Motor neuron (in vitro differentiated cells): ENCODE measurements around the gene IARS1. TPM values are rescaled to one million over a fixed set of nuclear protein-coding genes. Genes with fewer than 3 reads are reported as not detected.

Source experiments
- ATAC-seq, 8 experiments: fragments of 200-7000 bp; cut with Tn5 transposase; replicated peaks in 6 of 8; 2 replicates each; pipeline ENCODE4 v1.8.0; 2021; ENCODE audit warnings: mild to moderate bottlenecking in 8 of 8, moderate library complexity in 8 of 8
- H3K27ac ChIP-seq, 2 donors: fragments of 250-450 bp; sonication (Bioruptor Pico); 2 replicates each; pipeline ENCODE4 v1.9.0; 2021; ENCODE audit warnings: antibody characterized with exemption in 2 of 2, mild to moderate bottlenecking in 2 of 2, moderate library complexity in 1 of 2
- H3K4me1 ChIP-seq, 2 donors: fragments of 250-450 bp; sonication (Bioruptor Pico); replicated peaks in 1 of 2; 2 replicates each; pipeline ENCODE4 v1.6.1; 2021; ENCODE audit warnings: antibody characterized with exemption in 2 of 2, mild to moderate bottlenecking in 2 of 2, moderate library complexity in 1 of 2
- H3K4me3 ChIP-seq, 5 donors: fragments of 250-450 bp; sonication (Bioruptor Pico); 2 replicates each; pipeline ENCODE4 v1.9.0; 2021; ENCODE audit warnings: antibody characterized with exemption in 5 of 5, mild to moderate bottlenecking in 5 of 5, moderate library complexity in 4 of 5
- WGBS, 10 experiments: fragments of 450-650 bp; shearing (Covaris generic); methylation state at CpG; one replicate each; pipeline ENCODE4 v1.0.0; 2022; 5-methylcytosine and 5-hydroxymethylcytosine counted together
- in situ Hi-C, 9 experiments: fragments of 400-800 bp; cut with MboI; loops; one replicate each; pipeline ENCODE4 v1.15.0; 2021; ENCODE audit warnings: low sequenced_read_pairs in 9 of 9, low pct_unique_long_range_greater_than_20kb in 2 of 9; ENCODE audit not compliant: unreplicated experiment in 9 of 9
- total RNA-seq, 8 experiments: library from RNA; unstranded; fragments of 300-600 nt; gene quantifications; 2 replicates each; pipeline versions ENCODE4 v1.2.3 to v1.2.4, GENCODE V29; 2022

Gene IARS1
- 100 to 1,000 TPM; 127 to 240 (median 200) TPM for total RNA-seq

DNA sequence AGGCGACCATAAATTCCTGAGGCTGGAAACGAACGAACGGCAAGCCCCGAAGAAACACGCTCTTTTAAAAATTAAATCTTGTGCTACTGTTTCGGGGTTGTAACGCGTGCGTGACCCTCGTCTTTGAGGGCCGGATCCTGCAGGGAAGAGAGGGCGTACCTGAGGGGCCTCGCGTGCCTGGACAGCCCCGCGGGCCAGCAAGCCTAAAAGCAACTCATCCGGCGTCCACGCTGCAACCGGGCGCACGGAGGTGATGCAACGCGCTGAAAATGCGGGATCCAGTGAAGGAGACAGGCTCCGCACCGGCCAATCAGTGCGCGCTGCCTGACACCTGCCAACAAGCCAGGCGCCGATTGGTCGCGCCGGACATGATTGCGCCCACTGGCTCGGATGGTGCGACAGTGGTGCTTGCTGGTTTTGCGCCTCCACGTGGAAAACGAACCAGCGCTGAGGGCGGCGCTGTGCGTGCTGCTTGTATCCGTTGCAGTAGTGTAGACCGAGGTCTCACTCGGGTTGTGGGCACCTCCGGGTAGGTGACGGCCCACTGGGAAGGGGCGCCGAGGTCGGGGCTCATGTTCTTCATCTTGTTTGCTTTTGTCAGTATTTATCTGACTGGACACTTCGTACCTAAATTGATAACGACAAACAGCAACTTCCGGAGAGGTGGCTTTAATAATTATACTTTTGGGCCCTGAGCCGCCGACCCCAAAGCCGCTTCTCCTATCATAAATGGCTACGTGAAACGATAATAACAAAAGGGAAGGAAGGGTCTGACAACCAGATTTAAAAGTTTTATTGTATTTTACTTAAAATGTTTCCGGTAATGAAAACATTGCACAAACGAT lies at the start of gene IARS1:
TSS of gene IARS1 (minus strand) at position 246 of the 845 bp plus-strand sequence. CDS start 4,278 bp downstream, outside the sequence.
- Histone ChIP-seq H3K4me3 (peak within 1 kb of the TSS; percentile 56 to 92 (median 88)), H3K27ac (peak within 1 kb of the TSS; percentile 96 to 98), H3K4me1 (peaks cover 17 to 19% of the 10 kb centered on the region in 2 donors)
- in situ Hi-C loops = loop anchor here in 1 of 9 experiments (25.0 kb wide), 1 partner anchor 344 kb away; no protein-coding TSS in a partner anchor
- ATAC-seq = peak; percentile 91 to 98 (median 96)
- 0 to 4% (median 1%) methylated on average over 5 to 38 of the region's 63 CpGs for WGBS, 10 experiments

- ATAC-seq = peak in 3 of 8 experiments; percentile 45 to 64 (median 58)
- 11 to 100% (median 80%) methylated on average over 1 of the region's 1 CpG; no CpG with 5 or more reads in 1 of the 10 experiments for WGBS, 10 experiments
- in situ Hi-C loops = loop anchor here in 3 of 9 experiments (25.0 kb wide), 3 partner anchors 94 to 294 kb away; no protein-coding TSS in a partner anchor
- Histone ChIP-seq H3K4me1 (no peaks in the 10 kb centered on the region), H3K4me3 (no peak overlapping the region), H3K27ac (no peak overlapping the region)
These were observed 49.5 kb upstream of the IARS1 start for GRCh38 chr9:92342825-92343488.

DNA sequence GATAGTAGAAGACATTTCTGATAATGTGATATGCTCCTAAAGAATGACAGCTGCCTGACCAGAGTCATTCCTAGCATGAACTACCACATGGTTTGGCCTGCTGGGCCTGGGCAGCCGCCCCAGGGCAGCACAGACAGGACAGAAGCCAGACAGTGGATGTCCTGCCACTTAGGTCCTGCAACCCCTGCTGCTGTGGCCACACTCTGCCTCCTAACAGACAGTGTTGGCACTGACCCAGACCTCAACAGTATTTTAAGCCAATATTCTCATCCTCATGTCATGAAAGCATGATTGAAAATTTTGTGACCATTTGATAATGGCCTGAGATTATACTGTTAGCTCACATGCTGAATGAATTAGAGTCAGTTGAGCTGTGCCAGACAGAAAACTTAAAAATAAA lies 48.1 kb upstream of the IARS1 start:
- H3K4me1 ChIP-seq = no peaks in the 10 kb centered on the region
- WGBS, 10 experiments = 100% methylated on average over 1 of the region's 1 CpG; no CpG with 5 or more reads in 8 of the 10 experiments
- H3K27ac ChIP-seq = no peak overlapping the region
- in situ Hi-C loops = loop anchor here in 3 of 9 experiments (25.0 kb wide), 3 partner anchors 96 to 296 kb away; no protein-coding TSS in a partner anchor
- H3K4me3 ChIP-seq = no peak overlapping the region
- no peak for ATAC-seq

DNA sequence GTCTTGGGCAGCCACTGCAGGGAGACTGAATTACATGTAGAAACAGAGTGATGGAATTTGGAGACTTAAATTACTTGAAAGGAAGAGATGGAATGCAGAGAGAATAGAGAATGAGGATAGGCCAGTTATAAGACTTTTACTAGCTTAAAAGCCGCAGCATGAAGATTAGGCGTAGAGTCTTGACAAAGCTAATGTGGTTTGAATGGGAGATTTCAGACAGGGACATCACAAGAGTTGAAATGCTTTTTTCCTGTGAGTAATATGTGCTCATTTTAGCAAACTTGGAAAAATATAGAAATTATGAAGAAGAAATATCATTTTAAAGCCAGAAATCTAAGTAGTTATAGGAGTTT lies 39.8 kb upstream of the IARS1 start:
- in situ Hi-C loops = loop anchor here in 3 of 9 experiments (10.0 to 25.0 kb wide), 5 partner anchors 102 to 304 kb away; no protein-coding TSS in a partner anchor
- WGBS, 10 experiments = 86 to 100% (median 100%) methylated on average over 1 to 2 of the region's 2 CpGs; no CpG with 5 or more reads in 1 of the 10 experiments
- H3K27ac ChIP-seq = no peak overlapping the region
- H3K4me1 ChIP-seq = no peaks in the 10 kb centered on the region
- H3K4me3 ChIP-seq = no peak overlapping the region
- no peak for ATAC-seq

GRCh38 chr9:92332577-92333281 lies 39.2 kb upstream of the IARS1 start:
- Histone ChIP-seq H3K4me1 (no peaks in the 10 kb centered on the region), H3K27ac (no peak overlapping the region), H3K4me3 (no peak overlapping the region)
- in situ Hi-C loops = loop anchor here in 3 of 9 experiments (10.0 to 25.0 kb wide), 5 partner anchors 102 to 305 kb away; no protein-coding TSS in a partner anchor
- ATAC-seq = no peak
- 83 to 100% (median 98%) methylated on average over 1 to 3 of the region's 3 CpGs; no CpG with 5 or more reads in 2 of the 10 experiments for WGBS, 10 experiments

- peak in 1 of 8 experiments; percentile 3 for ATAC-seq
- in situ Hi-C loops = loop anchor here in 3 of 9 experiments (25.0 kb wide), 3 partner anchors 109 to 309 kb away; no protein-coding TSS in a partner anchor
- Histone ChIP-seq H3K4me3 (no peak overlapping the region), H3K4me1 (peaks cover 6 to 7% of the 10 kb centered on the region in 2 donors), H3K27ac (no peak overlapping the region)
- WGBS, 10 experiments = 0 to 75% (median 41%) methylated on average over 1 to 2 of the region's 2 CpGs; no CpG with 5 or more reads in 2 of the 10 experiments
These were observed 34.7 kb upstream of the IARS1 start for GRCh38 chr9:92328225-92328624.

GRCh38 chr9:92327283-92327850 lies 33.9 kb upstream of the IARS1 start:
- peak in 1 of 8 experiments; percentile 1 for ATAC-seq
- WGBS, 10 experiments = 0 to 80% (median 30%) methylated on average over 1 to 2 of the region's 2 CpGs; no CpG with 5 or more reads in 2 of the 10 experiments
- H3K4me3 ChIP-seq = no peak overlapping the region
- no peak overlapping the region for H3K27ac ChIP-seq
- in situ Hi-C loops = loop anchor here in 3 of 9 experiments (25.0 kb wide), 3 partner anchors 110 to 310 kb away; no protein-coding TSS in a partner anchor
- peaks cover 6 to 7% of the 10 kb centered on the region in 2 donors for H3K4me1 ChIP-seq

DNA sequence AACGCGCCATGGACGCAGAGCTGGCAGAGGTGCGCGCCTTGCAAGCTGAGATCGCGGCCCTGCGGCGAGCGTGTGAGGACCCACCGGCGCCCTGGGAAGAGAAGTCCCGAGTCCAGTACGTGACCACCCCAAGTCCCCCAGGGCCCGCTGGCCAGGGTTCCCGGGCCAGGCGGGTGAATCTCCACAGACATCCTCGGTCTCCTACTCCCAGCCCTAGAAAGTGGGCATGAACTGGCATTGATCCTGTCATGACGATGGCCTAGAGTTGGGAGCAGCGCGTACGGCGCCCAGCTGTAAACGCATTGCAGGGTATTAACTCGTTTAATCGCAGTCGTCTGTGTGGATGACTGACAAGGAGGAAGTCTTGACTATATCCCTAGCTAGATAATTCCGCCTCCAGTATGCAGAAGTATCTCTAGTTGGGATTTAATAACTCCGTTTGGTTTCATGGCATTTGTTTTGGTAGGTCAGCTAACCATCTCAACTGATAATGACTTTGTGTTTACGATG lies 32.5 kb upstream of the IARS1 start:
- Histone ChIP-seq H3K4me3 (peak overlapping the region; percentile 92 to 96 (median 94)), H3K4me1 (peaks cover 6 to 7% of the 10 kb centered on the region in 2 donors), H3K27ac (peak overlapping the region in 1 of 2 donors; percentile 100)
- 0 to 80% (median 9%) methylated on average over 1 to 11 of the region's 30 CpGs; no CpG with 5 or more reads in 1 of the 10 experiments for WGBS, 10 experiments
- in situ Hi-C loops = loop anchor here in 3 of 9 experiments (25.0 kb wide), 3 partner anchors 111 to 311 kb away; no protein-coding TSS in a partner anchor
- ATAC-seq = peak in 2 of 8 experiments; percentile 3 to 4

GRCh38 chr9:92325269-92325990 lies 31.9 kb upstream of the IARS1 start, which contains the start of the genes CENPP and NOL8:
Gene CENPP, plus strand, starts transcription at chr9:92325953.
Gene NOL8, minus strand, starts transcription at chr9:92325350. Its CDS starts 1,189 bp downstream, at chr9:92324161.
- Histone ChIP-seq H3K27ac (peak within 1 kb of the TSS; percentile 98 to 100), H3K4me3 (peak within 1 kb of the TSS; percentile 92 to 96 (median 94)), H3K4me1 (peaks cover 6 to 7% of the 10 kb centered on the region in 2 donors)
- peak; percentile 87 to 96 (median 95) for ATAC-seq
- in situ Hi-C loops = loop anchor here in 3 of 9 experiments (25.0 kb wide), 3 partner anchors 112 to 312 kb away; no protein-coding TSS in a partner anchor
- 0 to 4% (median 0%) methylated on average over 4 to 23 of the region's 55 CpGs; no CpG with 5 or more reads in 1 of the 10 experiments for WGBS, 10 experiments

DNA sequence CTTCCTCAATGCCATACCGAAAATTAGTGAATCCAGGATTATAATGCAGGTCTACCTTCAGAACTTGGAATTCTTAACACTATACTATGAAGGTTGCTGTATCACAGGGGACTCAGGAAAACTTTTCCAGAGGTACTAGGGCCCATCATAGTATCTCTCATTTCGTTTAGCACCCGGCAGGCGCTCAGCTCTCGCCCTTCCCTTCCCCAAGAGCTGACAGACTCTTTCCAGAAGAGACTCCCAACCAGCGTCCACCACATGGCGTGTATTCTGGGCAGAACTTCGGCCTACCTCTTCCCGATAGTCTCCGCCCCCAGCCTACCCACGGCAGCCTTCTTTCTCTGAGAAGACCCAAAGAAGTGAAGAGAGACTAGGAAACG lies 31.4 kb upstream of the IARS1 start:
- whole genome bisulfite sequencing, 10 experiments = 0 to 1% (median 0%) methylated on average over 1 to 11 of the region's 12 CpGs; no CpG with 5 or more reads in 4 of the 10 experiments
- peak in 3 of 8 experiments; percentile 36 to 49 (median 49) for ATAC-seq
- H3K4me3 ChIP-seq = peak overlapping the region; percentile 92 to 96 (median 94)
- H3K4me1 ChIP-seq = peaks cover 6 to 7% of the 10 kb centered on the region in 2 donors
- H3K27ac ChIP-seq = peak overlapping the region; percentile 98 to 100
- in situ Hi-C loops = loop anchor here in 5 of 9 experiments (25.0 kb wide), 3 partner anchors 112 to 312 kb away; no protein-coding TSS in a partner anchor

DNA sequence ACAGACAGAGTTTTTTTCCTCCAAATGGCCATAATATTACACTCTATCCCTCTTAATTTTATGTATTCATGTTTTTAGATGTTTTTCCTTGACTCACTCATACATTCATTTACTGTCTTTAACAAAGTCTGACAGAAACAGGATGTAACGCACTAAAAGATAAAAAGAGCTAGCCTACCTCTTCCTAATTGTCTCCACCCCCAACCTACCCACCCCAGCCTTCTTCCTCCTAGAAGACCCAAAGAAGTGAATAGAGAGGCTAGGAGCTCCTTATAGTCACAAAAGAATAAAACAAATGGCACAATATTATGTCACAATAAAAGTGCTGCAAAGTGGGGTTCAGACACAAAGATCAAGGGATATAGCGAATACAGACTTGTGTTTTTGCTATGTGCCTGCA lies 30.9 kb upstream of the IARS1 start:
- in situ Hi-C loops = loop anchor here in 2 of 9 experiments (25.0 kb wide), 1 partner anchor 313 kb away; no protein-coding TSS in a partner anchor
- ATAC-seq = no peak
- Histone ChIP-seq H3K27ac (peak overlapping the region; percentile 98 to 100), H3K4me3 (peak overlapping the region; percentile 92 to 96 (median 94)), H3K4me1 (peaks cover 6 to 7% of the 10 kb centered on the region in 2 donors)
- 0 to 60% (median 38%) methylated on average over 1 to 2 of the region's 2 CpGs; no CpG with 5 or more reads in 3 of the 10 experiments for WGBS, 10 experiments
